GM12801 (cell line): ENCODE results near the gene CTDSP2.

ENCODE experiments used
- TF ChIP-seq, protein P1 (sequence below): IDR thresholded peaks from one replicate; pipeline ENCODE4 v1.5.1; 2011; ENCODE audit warnings: control low read depth; ENCODE audit not compliant: insufficient read length; ENCODE audit errors: extremely low read depth

Gene CTDSP2

DNA sequence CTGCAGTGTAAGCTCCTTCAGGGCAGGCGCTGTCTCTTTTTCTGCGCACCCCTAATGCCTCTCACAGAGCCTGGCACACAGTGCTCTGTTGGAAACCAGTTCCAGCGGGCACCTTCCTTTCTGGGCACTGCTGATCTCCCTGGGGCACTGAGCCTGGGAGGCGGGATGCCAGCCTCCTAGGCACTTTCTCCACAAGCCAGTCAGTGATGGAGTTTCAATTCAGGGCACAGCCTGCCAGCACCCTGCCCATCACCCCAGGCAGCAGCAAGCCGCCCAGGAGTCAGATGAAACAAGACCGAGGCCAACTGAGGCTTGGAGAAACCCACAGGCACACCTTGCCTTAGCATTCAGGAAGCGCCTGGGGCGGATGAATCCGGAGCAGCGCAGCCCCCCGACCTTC, 5.7 kb upstream of the CTDSP2 start:
- TF ChIP-seq, protein P1, sequence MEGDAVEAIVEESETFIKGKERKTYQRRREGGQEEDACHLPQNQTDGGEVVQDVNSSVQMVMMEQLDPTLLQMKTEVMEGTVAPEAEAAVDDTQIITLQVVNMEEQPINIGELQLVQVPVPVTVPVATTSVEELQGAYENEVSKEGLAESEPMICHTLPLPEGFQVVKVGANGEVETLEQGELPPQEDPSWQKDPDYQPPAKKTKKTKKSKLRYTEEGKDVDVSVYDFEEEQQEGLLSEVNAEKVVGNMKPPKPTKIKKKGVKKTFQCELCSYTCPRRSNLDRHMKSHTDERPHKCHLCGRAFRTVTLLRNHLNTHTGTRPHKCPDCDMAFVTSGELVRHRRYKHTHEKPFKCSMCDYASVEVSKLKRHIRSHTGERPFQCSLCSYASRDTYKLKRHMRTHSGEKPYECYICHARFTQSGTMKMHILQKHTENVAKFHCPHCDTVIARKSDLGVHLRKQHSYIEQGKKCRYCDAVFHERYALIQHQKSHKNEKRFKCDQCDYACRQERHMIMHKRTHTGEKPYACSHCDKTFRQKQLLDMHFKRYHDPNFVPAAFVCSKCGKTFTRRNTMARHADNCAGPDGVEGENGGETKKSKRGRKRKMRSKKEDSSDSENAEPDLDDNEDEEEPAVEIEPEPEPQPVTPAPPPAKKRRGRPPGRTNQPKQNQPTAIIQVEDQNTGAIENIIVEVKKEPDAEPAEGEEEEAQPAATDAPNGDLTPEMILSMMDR: no peak

DNA sequence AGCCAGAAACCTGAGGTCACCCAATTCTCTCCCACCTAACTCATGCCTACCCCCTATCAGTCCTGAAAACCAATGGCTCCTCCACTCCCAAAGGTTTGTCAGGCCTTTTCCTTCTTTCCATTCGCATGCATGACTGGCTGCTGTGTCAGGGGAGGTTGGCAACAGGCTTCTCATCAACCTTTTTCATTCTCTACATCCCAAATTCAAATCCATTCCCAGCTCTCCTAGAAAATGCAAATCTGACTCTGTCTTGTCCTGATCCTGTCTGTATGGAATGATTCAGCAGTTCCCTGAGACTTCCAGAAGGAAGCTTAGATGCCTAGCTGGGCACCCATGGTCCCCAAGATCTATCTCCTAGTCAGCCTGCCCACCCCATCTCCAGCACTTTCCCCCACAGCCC, 5.0 kb upstream of the CTDSP2 start:
- TF ChIP-seq, protein P1: no peak

DNA sequence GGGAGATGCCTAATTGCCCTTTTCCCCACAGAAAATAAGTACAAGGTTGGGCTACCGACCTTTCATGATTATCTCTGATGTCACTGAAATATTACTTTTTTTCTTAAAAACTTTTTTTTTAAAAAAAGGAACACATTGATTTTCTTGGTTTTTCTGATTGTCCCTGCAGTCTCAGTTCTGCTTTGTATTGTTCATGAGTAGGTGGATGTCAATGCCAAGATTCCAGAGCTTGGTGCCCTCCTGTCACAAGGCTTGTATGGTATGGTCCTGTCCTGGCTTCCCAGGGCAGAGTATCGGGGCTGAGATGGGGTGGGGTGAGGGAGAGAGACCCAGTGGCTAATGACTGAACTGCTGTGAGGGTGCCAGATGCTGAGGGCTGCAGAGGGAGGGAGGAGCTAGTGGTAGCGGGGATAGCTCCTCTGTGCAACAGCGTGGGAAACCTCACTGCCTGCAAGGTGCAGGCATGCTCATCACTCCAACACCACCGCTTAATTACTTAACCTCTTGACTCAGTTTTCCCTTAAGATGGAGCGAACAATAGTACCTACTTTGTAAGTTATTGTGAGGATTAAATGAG, 4.4 kb upstream of the CTDSP2 start:
- TF ChIP-seq, protein P1: no peak

DNA sequence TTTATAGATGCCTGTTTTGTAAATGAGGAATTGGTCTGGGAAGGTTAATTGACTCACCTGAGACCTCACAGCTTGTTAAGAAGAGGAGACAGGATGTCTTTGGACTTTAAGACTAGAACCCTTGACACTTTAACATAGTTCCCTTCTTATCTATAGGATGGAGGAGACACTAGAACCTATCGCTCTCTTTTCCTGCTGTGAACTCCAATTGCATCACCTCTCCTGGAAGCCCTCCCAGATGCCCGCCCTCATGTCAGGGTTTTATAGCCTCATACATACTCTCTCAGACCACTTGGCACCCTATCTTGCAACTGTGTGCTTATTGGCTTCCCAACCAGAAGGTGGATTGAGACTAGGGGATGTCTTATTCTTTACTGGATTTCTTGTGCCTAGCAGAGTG, 2.5 kb upstream of the CTDSP2 start:
- TF ChIP-seq, protein P1: no peak

DNA sequence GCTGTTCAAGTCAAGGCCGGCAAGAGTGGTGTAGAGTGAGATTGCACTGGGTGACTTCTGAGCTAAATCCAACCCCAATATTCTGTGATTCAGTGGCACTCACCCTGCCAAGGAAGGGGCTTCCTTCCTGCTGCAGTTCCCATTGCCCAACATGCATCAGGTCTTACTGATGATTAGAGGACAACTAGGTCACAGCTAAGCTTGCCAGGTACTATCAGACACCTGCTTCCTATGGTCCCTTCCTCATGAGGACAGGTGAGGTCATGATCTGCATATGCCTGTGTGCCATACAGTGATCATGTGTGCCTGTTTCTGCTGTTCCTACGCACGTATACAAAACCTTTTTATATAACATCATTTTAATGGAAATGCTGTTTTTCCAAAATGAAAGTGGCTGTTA, 1.7 kb upstream of the CTDSP2 start:
- TF ChIP-seq, protein P1: no peak

DNA sequence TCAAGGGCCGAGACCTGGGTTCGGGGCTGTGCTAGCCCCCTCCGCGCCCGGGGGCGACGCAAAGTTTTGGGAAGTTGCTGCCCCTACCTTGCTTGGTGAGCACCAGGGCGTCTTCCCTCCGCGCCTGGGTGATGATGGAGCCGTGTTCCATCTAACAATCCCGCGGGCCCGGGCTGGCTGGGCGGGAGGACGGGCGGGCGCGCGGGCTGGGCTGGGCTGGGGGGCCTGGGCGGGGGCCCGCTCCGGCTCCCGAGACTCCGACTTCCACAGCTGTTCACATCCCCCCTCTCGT, 298 bp downstream of the CTDSP2 start:
- TF ChIP-seq, protein P1: no peak

DNA sequence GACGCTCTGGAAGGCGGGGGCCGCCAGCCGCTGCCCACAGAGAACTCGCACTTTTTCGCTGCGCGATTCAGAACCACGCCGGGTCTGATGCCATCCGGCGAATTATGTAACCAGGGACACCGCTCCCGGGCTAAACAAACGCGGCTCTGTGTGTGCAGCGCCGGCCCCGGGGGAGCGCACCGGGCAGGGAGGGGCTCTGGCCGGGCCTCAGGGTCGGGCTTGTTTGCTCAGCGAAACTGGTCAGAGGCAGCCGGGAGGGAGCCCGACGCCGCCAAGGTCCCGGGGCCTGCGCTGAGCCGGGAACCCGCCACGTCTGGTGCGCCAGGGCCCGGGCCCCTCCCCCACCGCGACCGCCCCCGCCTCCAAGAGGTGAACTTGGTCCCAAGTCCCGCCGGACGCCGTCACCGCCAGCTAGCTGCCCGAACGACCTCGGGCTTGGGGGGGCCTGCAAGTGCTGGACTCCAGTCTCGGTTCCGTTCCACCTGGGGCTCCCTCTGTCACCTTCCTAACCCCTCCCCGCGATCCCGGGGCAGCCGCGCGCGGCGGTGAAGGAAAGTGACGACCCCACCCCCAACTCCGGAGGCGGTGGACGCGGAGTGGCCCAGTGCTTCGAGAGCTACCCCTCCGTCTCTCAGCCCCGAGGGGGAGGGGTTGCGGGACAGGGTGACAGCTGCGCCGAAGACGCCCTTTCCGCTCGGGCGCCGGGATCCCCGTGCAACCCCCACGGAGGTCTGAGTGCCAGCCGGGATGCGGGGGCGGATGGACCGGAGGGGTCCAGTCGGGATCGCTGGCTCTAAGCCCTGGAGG, 848 bp downstream of the CTDSP2 start:
- TF ChIP-seq, protein P1: no peak
